ENCODE results near the gene FBLIM1. TPM values are rescaled to one million over a fixed set of nuclear protein-coding genes. Genes with fewer than 3 reads are reported as not detected.
A peak's percentile ranks its signal among the peaks of the same experiment; 100 is the strongest.

Gene FBLIM1
- total RNA-seq, 1 experiment from 2014 or later: 64.7 TPM

- H3K56ac ChIP-seq (ENCODE audit: insufficient read length, low read depth, low read length): no peak overlapping the region
- no peak overlapping the region for H4K8ac ChIP-seq (replicated peaks; ENCODE audit: insufficient read length, low read depth, low read length)
- WGBS (ENCODE audit: extremely low coverage, insufficient read length, low lambda C conversion rate): no CpG with 5 or more reads among the region's 10 CpGs
- H3K9me3 ChIP-seq (ENCODE audit: control insufficient read depth, low read depth, low read length): no peaks in the 10 kb centered on the region
- no peak for TF ChIP-seq CTCF (conservative IDR thresholded peaks at IDR 0.05)
- H3K27ac Mint-ChIP-seq: peak overlapping the region in 2 of 3 experiments; percentile 27 to 90; a peak in 3 of 7 replicates
- H2BK20ac ChIP-seq (ENCODE audit: low read depth, low read length, poor library complexity, severe bottlenecking): no peak overlapping the region
- no peak overlapping the region for H4K91ac ChIP-seq (ENCODE audit: insufficient read length, low read depth, low read length)
- no peak overlapping the region for H2AK5ac ChIP-seq (ENCODE audit: insufficient read length, low read length)
- no peaks in the 10 kb centered on the region for H3K4me1 Mint-ChIP-seq
- H3K9me3 Mint-ChIP-seq: no peaks in the 10 kb centered on the region
- H3K4me3 Mint-ChIP-seq: no peak overlapping the region
- no peak overlapping the region for H2BK15ac ChIP-seq (ENCODE audit: low read depth, low read length)
- H3K4ac ChIP-seq (ENCODE audit: low read depth, low read length): no peak overlapping the region
- H3T11ph ChIP-seq (ENCODE audit: low read length): no peak overlapping the region
- no peaks in the 10 kb centered on the region for H3K27me3 ChIP-seq (ENCODE audit: insufficient read depth, low read length)
- no peaks in the 10 kb centered on the region for H3K79me1 ChIP-seq (ENCODE audit: insufficient read depth, low read depth, low read length, poor library complexity, severe bottlenecking)
- H3K23ac ChIP-seq (ENCODE audit: insufficient read length, low read depth, low read length): no peak overlapping the region
- H4K5ac ChIP-seq (ENCODE audit: insufficient read length, low read depth, low read length): no peak overlapping the region
- no peak overlapping the region for H3K4me2 ChIP-seq (ENCODE audit: insufficient read depth, insufficient read length, low read length)
- no peak overlapping the region for H2BK5ac ChIP-seq (ENCODE audit: insufficient read length, low read length)
- no peaks in the 10 kb centered on the region for H3K79me2 ChIP-seq (ENCODE audit: insufficient read depth, low read length)
- H3K14ac ChIP-seq (ENCODE audit: insufficient read depth, low read length): no peak overlapping the region
- H4K20me1 ChIP-seq (ENCODE audit: control insufficient read depth, insufficient read depth, insufficient read length): no peaks in the 10 kb centered on the region
- H3K27me3 Mint-ChIP-seq (ENCODE audit: low read depth): no peaks in the 10 kb centered on the region
- DNase-seq: no peak
- no peak overlapping the region for H2AFZ ChIP-seq (ENCODE audit: low read length)
- H2BK12ac ChIP-seq (ENCODE audit: insufficient read length, low read depth, low read length): no peak overlapping the region
- H2BK120ac ChIP-seq (ENCODE audit: low read depth, low read length, poor library complexity, severe bottlenecking): no peak overlapping the region
- peaks cover 3 to 30% (median 9%) of the 10 kb centered on the region in 3 experiments; a peak in 5 of 7 replicates for H3K36me3 Mint-ChIP-seq (ENCODE audit: insufficient read depth in 1 of 3, low read depth in 3 of 3)
- no peak overlapping the region for H3K18ac ChIP-seq (ENCODE audit: insufficient read length, low read depth, low read length)
- no peaks in the 10 kb centered on the region for H3K23me2 ChIP-seq (ENCODE audit: insufficient read length, low read depth, low read length, poor library complexity, severe bottlenecking)
- H3K27ac ChIP-seq (ENCODE audit: insufficient read length, low read depth, low read length): no peak overlapping the region
- H3K4me1 ChIP-seq (ENCODE audit: insufficient read depth, low read length): no peaks in the 10 kb centered on the region
- H3K9ac ChIP-seq (ENCODE audit: extremely low read depth, insufficient read length, low read length): no peak overlapping the region
Observed at GRCh38 chr1:15786581-15786980, 28.0 kb downstream of the FBLIM1 start.
